Measurements from ENCODE around the gene CDKN2B-AS1.

Gene CDKN2B-AS1

GRCh38 chr9:22138956-22139660 is 144.5 kb downstream of the CDKN2B-AS1 start:
- Histone ChIP-seq H3K4me3 (ENCODE audit: low read depth, low read length) (no peak overlapping the region), H3K36me3 (ENCODE audit: control insufficient read depth in 2 of 2, insufficient read depth in 1 of 2, low read length in 2 of 2) (no peaks in the 10 kb centered on the region), H3K9me3 (ENCODE audit: control insufficient read depth, insufficient read depth, low read depth, low read length) (no peaks in the 10 kb centered on the region), H3K4me1 (ENCODE audit: control insufficient read depth, insufficient read depth, low read length) (peaks cover 10% of the 10 kb centered on the region; the same call in 1 of the 2 replicates), H3K27ac (ENCODE audit: extremely low read depth, low read depth, low read length) (no peak overlapping the region)
- ChIA-PET CTCF (interaction anchor here (0.6 to 1.6 kb wide), 9 partner anchors 18 to 874 kb away, joined by 3 to 6 read pairs (median 3); partner anchors contain the start of gene CDKN2B), POLR2A (interaction anchor here (1.1 to 1.4 kb wide), 2 partner anchors 23 to 130 kb away, joined by 4 to 5 read pairs; partner anchors contain the start of gene CDKN2B)
- TF ChIP-seq ZNF280C (tag by site-specific recombination; IDR thresholded peaks at IDR 0.05) (no peak), YY2 (tag by site-specific recombination; IDR thresholded peaks at IDR 0.05) (0 out of 2 replicates have a peak, but pooled peaks have one; percentile 21), ZNF266 (tag by site-specific recombination; IDR thresholded peaks at IDR 0.05; ENCODE audit: low read depth) (no peak), ZNF121 (tag by site-specific recombination; IDR thresholded peaks at IDR 0.05) (peak; percentile 63; the same call in 1 of the 2 replicates), ZNF544 (tag by site-specific recombination; IDR thresholded peaks at IDR 0.05) (no peak)

GRCh38 chr9:22141908-22142307 is 147.3 kb downstream of the CDKN2B-AS1 start:
- ChIA-PET POLR2A (interaction anchor here (0.6 to 1.9 kb wide), 5 partner anchors 12 to 587 kb away, joined by 5 to 17 read pairs (median 7); partner anchors contain the start of genes CDKN2A and CDKN2B), CTCF (interaction anchor here (0.6 to 1.5 kb wide), 7 partner anchors 10 to 98 kb away, joined by 3 to 4 read pairs (median 4); no protein-coding TSS in a partner anchor)
- TF ChIP-seq ZNF362 (tag by site-specific recombination; IDR thresholded peaks at IDR 0.05), result no peak; the same call in none of the 2 replicates
- no peak for TF ChIP-seq GLIS2 (tag by site-specific recombination; IDR thresholded peaks at IDR 0.05)
- peak; percentile 10; the same call in 1 of the 2 replicates for TF ChIP-seq OSR2 (tag by site-specific recombination; IDR thresholded peaks at IDR 0.05)
- 0 out of 2 replicates have a peak, but pooled peaks have one; percentile 18 for TF ChIP-seq FEZF1 (tag by site-specific recombination; IDR thresholded peaks at IDR 0.05)
- TF ChIP-seq ZXDB (tag by site-specific recombination; IDR thresholded peaks at IDR 0.05), result peak; percentile 70
- no peak for TF ChIP-seq ZNF335 (tag by site-specific recombination; conservative IDR thresholded peaks at IDR 0.05)
- TF ChIP-seq ZBTB44 (tag by site-specific recombination; IDR thresholded peaks at IDR 0.05), result peak; percentile 47; the same call in 1 of the 2 replicates
- no peak for TF ChIP-seq ZBTB1 (tag by site-specific recombination; IDR thresholded peaks at IDR 0.05)
- no peak for TF ChIP-seq ZNF398 (tag by site-specific recombination; IDR thresholded peaks at IDR 0.05)
- Histone ChIP-seq H3K4me1 (ENCODE audit: control insufficient read depth, insufficient read depth, low read length) (peaks cover 10% of the 10 kb centered on the region; the same call in 1 of the 2 replicates), H3K4me3 (ENCODE audit: low read depth, low read length) (no peak overlapping the region), H3K36me3 (ENCODE audit: control insufficient read depth in 2 of 2, insufficient read depth in 1 of 2, low read length in 2 of 2) (no peaks in the 10 kb centered on the region), H3K27ac (ENCODE audit: extremely low read depth, low read depth, low read length) (peak overlapping the region; percentile 43), H3K9me3 (ENCODE audit: control insufficient read depth, insufficient read depth, low read depth, low read length) (no peaks in the 10 kb centered on the region)
